H9 (cell line): ENCODE results near the gene HMOX1. TPM values are rescaled to one million over a fixed set of nuclear protein-coding genes. Genes with fewer than 3 reads are reported as not detected.

Experiments used
- DNase-seq: peaks from one replicate; pipeline ENCODE4 v3.0.0-alpha.2; 2017
- H2AFZ ChIP-seq: one replicate; pipeline ENCODE4 v1.6.1; 2013; ENCODE audit warnings: mild to moderate bottlenecking, low read length, control low read depth, moderate library complexity
- H2AK5ac ChIP-seq: 2 replicates; pipeline ENCODE4 v1.6.1; 2013; ENCODE audit warnings: low read length, control low read depth, mixed read lengths; ENCODE audit not compliant: insufficient read length
- H2BK120ac ChIP-seq: one replicate; pipeline ENCODE4 v1.6.1; 2013; ENCODE audit warnings: low read depth, mild to moderate bottlenecking, low read length, control low read depth, inconsistent platforms; ENCODE audit not compliant: poor library complexity, severe bottlenecking
- H2BK12ac ChIP-seq: 2 replicates; pipeline ENCODE4 v1.6.1; 2013; ENCODE audit warnings: low read length, control low read depth, mixed read lengths, low read depth; ENCODE audit not compliant: insufficient read length
- H2BK15ac ChIP-seq: 2 replicates; pipeline ENCODE4 v1.6.1; 2013; ENCODE audit warnings: low read depth, low read length, control low read depth
- H2BK20ac ChIP-seq: one replicate; pipeline ENCODE4 v1.6.1; 2013; ENCODE audit warnings: low read depth, mild to moderate bottlenecking, low read length, control low read depth, inconsistent platforms; ENCODE audit not compliant: poor library complexity, severe bottlenecking
- H2BK5ac ChIP-seq: 2 replicates; pipeline ENCODE4 v1.6.1; 2013; ENCODE audit warnings: low read length, control low read depth, mixed read lengths; ENCODE audit not compliant: insufficient read length
- H3K14ac ChIP-seq: 2 replicates; pipeline ENCODE4 v1.6.1; 2013; ENCODE audit warnings: low read length, control low read depth; ENCODE audit not compliant: insufficient read depth
- H3K18ac ChIP-seq: 2 replicates; pipeline ENCODE4 v1.6.1; 2013; ENCODE audit warnings: low read depth, mild to moderate bottlenecking, mixed read lengths, low read length, control low read depth; ENCODE audit not compliant: insufficient read length
- H3K23ac ChIP-seq: 2 replicates; pipeline ENCODE4 v1.6.1; 2013; ENCODE audit warnings: low read length, control low read depth, mixed read lengths, low read depth; ENCODE audit not compliant: insufficient read length
- H3K23me2 ChIP-seq: 2 replicates; pipeline ENCODE4 v1.6.1; 2013; ENCODE audit warnings: low read depth, mild to moderate bottlenecking, mixed read lengths, low read length, control low read depth; ENCODE audit not compliant: insufficient read length, poor library complexity, severe bottlenecking
- H3K27ac ChIP-seq: 2 replicates; pipeline ENCODE4 v1.5.1; 2013; ENCODE audit warnings: low read length, control low read depth, mixed read lengths, low read depth; ENCODE audit not compliant: insufficient read length
- H3K27me3 ChIP-seq: 2 replicates; pipeline ENCODE4 v1.6.1; 2013; ENCODE audit warnings: low read length, control low read depth, inconsistent platforms; ENCODE audit not compliant: insufficient read depth
- H3K4ac ChIP-seq: 2 replicates; pipeline ENCODE4 v1.6.1; 2013; ENCODE audit warnings: low read depth, mild to moderate bottlenecking, control low read depth, inconsistent platforms, low read length, moderate library complexity
- H3K4me1 ChIP-seq: 2 replicates; pipeline ENCODE4 v1.6.1; 2013; ENCODE audit warnings: low read length, control low read depth, inconsistent platforms; ENCODE audit not compliant: insufficient read depth
- H3K4me2 ChIP-seq: 2 replicates; pipeline ENCODE4 v1.6.1; 2013; ENCODE audit warnings: low read length, control low read depth, mixed read lengths; ENCODE audit not compliant: insufficient read length, insufficient read depth
- H3K56ac ChIP-seq: 2 replicates; pipeline ENCODE4 v1.6.1; 2013; ENCODE audit warnings: low read depth, mild to moderate bottlenecking, mixed read lengths, low read length, control low read depth; ENCODE audit not compliant: insufficient read length
- H3K79me1 ChIP-seq: 2 replicates; pipeline ENCODE4 v1.6.1; 2013; ENCODE audit warnings: low read depth, mild to moderate bottlenecking, moderate library complexity, low read length, control low read depth, inconsistent platforms; ENCODE audit not compliant: insufficient read depth, poor library complexity, severe bottlenecking
- H3K79me2 ChIP-seq: 2 replicates; pipeline ENCODE4 v1.6.1; 2013; ENCODE audit warnings: low read length, control low read depth, inconsistent platforms; ENCODE audit not compliant: insufficient read depth
- H3K9ac ChIP-seq: 2 replicates; pipeline ENCODE4 v1.6.1; 2013; ENCODE audit warnings: low read length, control low read depth, mixed read lengths; ENCODE audit not compliant: insufficient read length; ENCODE audit errors: extremely low read depth
- H3K9me3 ChIP-seq: one replicate; pipeline ENCODE4 v1.6.1; 2013; ENCODE audit warnings: low read depth, low read length, inconsistent platforms; ENCODE audit not compliant: control insufficient read depth
- H3T11ph ChIP-seq: one replicate; pipeline ENCODE4 v1.6.1; 2013; ENCODE audit warnings: mild to moderate bottlenecking, low read length, control low read depth, inconsistent platforms
- H4K20me1 ChIP-seq: one replicate; pipeline ENCODE4 v1.6.1; 2013; ENCODE audit not compliant: control insufficient read depth, insufficient read length, insufficient read depth
- H4K5ac ChIP-seq: 2 replicates; pipeline ENCODE4 v1.6.1; 2013; ENCODE audit warnings: low read depth, mild to moderate bottlenecking, mixed read lengths, low read length, control low read depth; ENCODE audit not compliant: insufficient read length
- H4K8ac ChIP-seq: replicated peaks from 2 replicates; pipeline ENCODE4 v1.6.1; 2013; ENCODE audit warnings: low read length, control low read depth, mixed read lengths, low read depth; ENCODE audit not compliant: insufficient read length
- H4K91ac ChIP-seq: 2 replicates; pipeline ENCODE4 v1.6.1; 2013; ENCODE audit warnings: low read depth, mild to moderate bottlenecking, moderate library complexity, mixed read lengths, low read length, control low read depth; ENCODE audit not compliant: insufficient read length
- H3K27ac Mint-ChIP-seq, 3 experiments: 2 replicates in 2 of 3; 3 replicates in 1 of 3; pipeline ENCODE4 v1.8.0; 2020 to 2021; ENCODE audit warnings: mixed read lengths in 3 of 3, mild to moderate bottlenecking in 1 of 3, moderate library complexity in 1 of 3
- H3K27me3 Mint-ChIP-seq: 2 replicates; pipeline ENCODE4 v1.8.0; 2021; ENCODE audit warnings: low read depth, mild to moderate bottlenecking, moderate library complexity, mixed read lengths
- H3K36me3 Mint-ChIP-seq, 3 experiments: 2 replicates in 2 of 3; 3 replicates in 1 of 3; pipeline ENCODE4 v1.8.0; 2020 to 2021; ENCODE audit warnings: low read depth in 3 of 3, mixed read lengths in 3 of 3; ENCODE audit not compliant: insufficient read depth in 1 of 3
- H3K4me1 Mint-ChIP-seq, 2 experiments: 2 replicates each; pipeline ENCODE4 v1.8.0; 2020; ENCODE audit warnings: mixed read lengths in 2 of 2
- H3K4me3 Mint-ChIP-seq, 2 experiments: 2 replicates in 1 of 2; 3 replicates in 1 of 2; pipeline ENCODE4 v1.8.0; 2020 to 2021; ENCODE audit warnings: mild to moderate bottlenecking in 2 of 2, mixed read lengths in 2 of 2, moderate library complexity in 1 of 2
- H3K9me3 Mint-ChIP-seq, 2 experiments: 2 replicates in 1 of 2; 3 replicates in 1 of 2; pipeline ENCODE4 v1.8.0; 2020; ENCODE audit warnings: mild to moderate bottlenecking in 2 of 2, mixed read lengths in 2 of 2, moderate library complexity in 1 of 2
- WGBS: extraction: QIAGEN DNeasy Blood & Tissue Kit; methylation state at CpG from one replicate; pipeline ENCODE4 v1.1.7; 2013; ENCODE audit warnings: missing lambda C conversion rate, low lambda C conversion rate, mixed read lengths; ENCODE audit not compliant: insufficient read length; ENCODE audit errors: extremely low coverage; 5-methylcytosine and 5-hydroxymethylcytosine counted together
- total RNA-seq: library from RNA; stranded (reverse); gene quantifications from 2 replicates; pipeline ENCODE4 v1.2.1, GENCODE V29; 2021
- TF ChIP-seq, protein P1 (sequence below): fragments of 200-600 bp; sonication (generic); conservative IDR thresholded peaks from 3 replicates; pipeline ENCODE4 v1.8.0; 2021; ENCODE audit warnings: antibody characterized with exemption, mild to moderate bottlenecking

HMOX1 gene
- total RNA-seq, 1 experiment from 2014 or later: 22.7 TPM

DNA sequence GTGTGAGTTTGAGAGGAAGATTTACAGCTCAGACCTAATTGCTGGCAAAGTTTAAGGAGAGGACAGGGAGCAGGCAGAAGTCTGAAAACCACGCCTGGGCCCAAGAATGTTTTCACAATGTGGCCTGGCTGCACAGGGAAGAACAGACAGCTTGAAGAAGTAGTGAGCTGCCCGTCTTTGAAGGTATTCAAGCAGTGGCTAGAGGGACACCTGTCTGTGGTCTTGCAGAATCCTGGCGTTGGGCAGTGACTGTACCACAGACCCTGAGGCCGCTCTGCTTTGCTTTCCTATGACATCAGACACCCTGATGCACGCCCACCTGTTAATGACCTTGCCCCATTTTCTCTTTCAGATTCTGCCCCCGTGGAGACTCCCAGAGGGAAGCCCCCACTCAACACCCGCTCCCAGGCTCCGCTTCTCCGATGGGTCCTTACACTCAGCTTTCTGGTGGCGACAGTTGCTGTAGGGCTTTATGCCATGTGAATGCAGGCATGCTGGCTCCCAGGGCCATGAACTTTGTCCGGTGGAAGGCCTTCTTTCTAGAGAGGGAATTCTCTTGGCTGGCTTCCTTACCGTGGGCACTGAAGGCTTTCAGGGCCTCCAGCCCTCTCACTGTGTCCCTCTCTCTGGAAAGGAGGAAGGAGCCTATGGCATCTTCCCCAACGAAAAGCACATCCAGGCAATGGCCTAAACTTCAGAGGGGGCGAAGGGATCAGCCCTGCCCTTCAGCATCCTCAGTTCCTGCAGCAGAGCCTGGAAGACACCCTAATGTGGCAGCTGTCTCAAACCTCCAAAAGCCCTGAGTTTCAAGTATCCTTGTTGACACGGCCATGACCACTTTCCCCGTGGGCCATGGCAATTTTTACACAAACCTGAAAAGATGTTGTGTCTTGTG lies 12.5 kb downstream of the HMOX1 start:
- Histone ChIP-seq H4K91ac (no peak overlapping the region), H3K27me3 (no peaks in the 10 kb centered on the region), H3K18ac (no peak overlapping the region), H2BK15ac (no peak overlapping the region), H3K4me2 (no peak overlapping the region), H4K5ac (no peak overlapping the region), H3K23me2 (no peaks in the 10 kb centered on the region), H3K14ac (no peak overlapping the region), H2AK5ac (no peak overlapping the region), H3K9me3 (no peaks in the 10 kb centered on the region), H3T11ph (no peak overlapping the region), H4K20me1 (no peaks in the 10 kb centered on the region), H4K8ac (no peak overlapping the region), H3K27ac (no peak overlapping the region), H2BK120ac (no peak overlapping the region), H2BK20ac (no peak overlapping the region), H3K56ac (no peak overlapping the region), H3K79me2 (no peaks in the 10 kb centered on the region), H3K4ac (no peak overlapping the region), H3K79me1 (no peaks in the 10 kb centered on the region), H2BK12ac (no peak overlapping the region), H3K9ac (no peak overlapping the region), H2AFZ (no peak overlapping the region), H3K4me1 (no peaks in the 10 kb centered on the region), H3K23ac (no peak overlapping the region), H2BK5ac (no peak overlapping the region)
- no peak for DNase-seq
- H3K4me3 Mint-ChIP-seq: no peak overlapping the region; a peak in 1 of 5 replicates
- H3K36me3 Mint-ChIP-seq: peaks cover 7 to 32% (median 11%) of the 10 kb centered on the region in 3 experiments; a peak in 4 of 7 replicates
- WGBS: no CpG with 5 or more reads among the region's 16 CpGs
- peak overlapping the region; percentile 56 to 84 (median 79); a peak in 5 of 7 replicates for H3K27ac Mint-ChIP-seq
- TF ChIP-seq, protein P1, sequence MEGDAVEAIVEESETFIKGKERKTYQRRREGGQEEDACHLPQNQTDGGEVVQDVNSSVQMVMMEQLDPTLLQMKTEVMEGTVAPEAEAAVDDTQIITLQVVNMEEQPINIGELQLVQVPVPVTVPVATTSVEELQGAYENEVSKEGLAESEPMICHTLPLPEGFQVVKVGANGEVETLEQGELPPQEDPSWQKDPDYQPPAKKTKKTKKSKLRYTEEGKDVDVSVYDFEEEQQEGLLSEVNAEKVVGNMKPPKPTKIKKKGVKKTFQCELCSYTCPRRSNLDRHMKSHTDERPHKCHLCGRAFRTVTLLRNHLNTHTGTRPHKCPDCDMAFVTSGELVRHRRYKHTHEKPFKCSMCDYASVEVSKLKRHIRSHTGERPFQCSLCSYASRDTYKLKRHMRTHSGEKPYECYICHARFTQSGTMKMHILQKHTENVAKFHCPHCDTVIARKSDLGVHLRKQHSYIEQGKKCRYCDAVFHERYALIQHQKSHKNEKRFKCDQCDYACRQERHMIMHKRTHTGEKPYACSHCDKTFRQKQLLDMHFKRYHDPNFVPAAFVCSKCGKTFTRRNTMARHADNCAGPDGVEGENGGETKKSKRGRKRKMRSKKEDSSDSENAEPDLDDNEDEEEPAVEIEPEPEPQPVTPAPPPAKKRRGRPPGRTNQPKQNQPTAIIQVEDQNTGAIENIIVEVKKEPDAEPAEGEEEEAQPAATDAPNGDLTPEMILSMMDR: no peak
- H3K4me1 Mint-ChIP-seq: peaks cover 7 to 10% of the 10 kb centered on the region in 2 experiments; a peak in 3 of 4 replicates
- H3K27me3 Mint-ChIP-seq: no peaks in the 10 kb centered on the region
- H3K9me3 Mint-ChIP-seq: no peaks in the 10 kb centered on the region; a peak in 1 of 5 replicates
